Mucosa of gallbladder (tissue), 1 donor: ENCODE measurements around the gene ARID1A. TPM values are rescaled to one million over a fixed set of nuclear protein-coding genes. Genes with fewer than 3 reads are reported as not detected.
A peak's percentile ranks its signal among the peaks of the same experiment; 100 is the strongest.

Experiments
- DNase-seq: peaks from one replicate; pipeline ENCODE4 v3.0.0-alpha.2; 2020; ENCODE audit warnings: low spot score
- total RNA-seq: library from RNA; stranded (reverse); gene quantifications from one replicate; pipeline ENCODE4 v1.2.1, GENCODE V29; 2021
- donor health status: DM: no; HTN: no; CAD: no.

Gene ARID1A
- total RNA-seq, 1 donor from 2014 or later: 83.6 TPM

DNA sequence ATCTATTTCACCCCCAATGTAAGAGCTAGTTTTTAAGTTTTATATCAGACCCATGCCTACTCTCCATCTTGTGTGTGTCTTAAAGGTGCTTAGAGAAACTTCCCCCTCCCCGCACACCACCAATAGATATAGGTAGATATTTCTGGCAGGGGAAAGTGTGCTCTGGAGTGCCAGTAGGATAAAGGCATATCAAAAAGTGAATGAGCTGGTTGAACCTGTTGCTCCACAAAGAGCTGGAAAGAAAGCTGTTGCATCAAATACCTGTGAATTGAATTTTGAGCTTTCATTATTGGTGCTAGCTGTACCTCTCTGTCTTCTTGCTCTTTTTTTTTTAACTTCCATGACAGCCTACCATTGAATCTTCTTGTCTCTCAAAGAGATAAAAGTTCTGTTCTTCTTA lies 32.8 kb downstream of the ARID1A start:
- DNase-seq: no peak

DNA sequence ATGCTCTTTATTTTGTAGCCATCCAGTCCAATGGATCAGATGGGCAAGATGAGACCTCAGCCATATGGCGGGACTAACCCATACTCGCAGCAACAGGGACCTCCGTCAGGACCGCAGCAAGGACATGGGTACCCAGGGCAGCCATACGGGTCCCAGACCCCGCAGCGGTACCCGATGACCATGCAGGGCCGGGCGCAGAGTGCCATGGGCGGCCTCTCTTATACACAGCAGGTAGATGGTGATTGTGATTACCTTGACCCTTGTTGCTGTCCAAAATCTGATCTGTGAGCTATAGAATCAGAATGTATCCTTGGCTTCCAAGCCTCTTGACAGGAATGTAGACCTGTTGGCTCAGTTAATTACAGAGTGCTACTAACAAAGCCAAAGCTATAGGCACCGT lies 33.8 kb downstream of the ARID1A start:
- no peak for DNase-seq

GRCh38 chr1:26730695-26731094 lies 34.9 kb downstream of the ARID1A start:
- no peak for DNase-seq

GRCh38 chr1:26731233-26731902 lies 35.6 kb downstream of the ARID1A start:
- DNase-seq: no peak

DNA sequence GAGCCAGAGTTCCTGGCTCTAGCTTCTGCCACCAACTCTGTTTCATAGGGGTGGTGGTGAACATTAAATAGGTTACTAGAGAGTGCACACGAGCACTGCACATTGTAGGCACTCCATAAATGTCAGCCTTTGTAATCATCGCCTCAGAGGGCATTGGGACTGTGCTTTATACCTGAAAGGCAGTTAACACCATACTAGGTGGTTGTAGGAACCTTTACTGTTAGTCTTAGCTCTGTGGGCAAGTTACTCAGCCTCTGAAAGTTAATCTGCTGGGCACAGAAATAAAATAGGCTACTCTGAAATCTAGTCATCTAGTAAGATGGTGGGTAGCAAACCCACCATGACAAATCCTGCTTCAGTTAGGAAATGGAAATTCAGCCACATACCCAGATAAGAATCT lies 37.6 kb downstream of the ARID1A start:
- DNase-seq: no peak

GRCh38 chr1:26733982-26734381 lies 38.2 kb downstream of the ARID1A start:
- DNase-seq: no peak

- no peak for DNase-seq
Measured at GRCh38 chr1:26734501-26735058, 38.8 kb downstream of the ARID1A start.

DNA sequence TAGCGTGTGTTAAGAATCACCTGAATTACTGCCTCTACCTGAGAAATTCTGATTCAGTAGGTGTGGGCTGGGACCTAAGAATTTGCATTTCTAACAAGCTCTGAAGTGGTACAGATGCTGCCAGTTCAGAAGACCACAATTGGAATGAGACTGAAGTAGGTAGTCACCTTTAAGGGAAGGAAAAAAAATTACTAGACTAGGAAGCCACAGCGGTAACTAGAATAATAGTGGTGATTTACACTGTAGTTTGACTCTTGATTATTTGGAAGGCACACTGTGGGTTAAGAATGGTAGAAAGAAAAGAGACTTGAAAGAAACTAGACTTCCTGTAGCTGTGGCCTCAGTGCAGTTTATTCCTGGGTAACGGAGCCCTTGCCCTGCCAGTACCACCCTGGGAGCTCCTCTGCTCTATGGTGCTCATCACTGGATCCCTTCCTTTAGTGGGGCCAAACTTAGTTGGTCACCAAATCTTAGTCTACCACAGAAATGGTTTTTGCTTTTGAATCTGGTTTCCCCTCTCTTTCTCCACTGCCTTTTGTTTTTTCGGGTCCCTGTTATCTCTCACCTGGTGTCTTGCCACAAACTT lies 43.6 kb downstream of the ARID1A start:
- no peak for DNase-seq

GRCh38 chr1:26740023-26740634 lies 44.3 kb downstream of the ARID1A start:
- DNase-seq: no peak

GRCh38 chr1:26740952-26741351 lies 45.1 kb downstream of the ARID1A start:
- DNase-seq: no peak

GRCh38 chr1:26743426-26744059 lies 47.7 kb downstream of the ARID1A start:
- no peak for DNase-seq

GRCh38 chr1:26744075-26744959 lies 48.5 kb downstream of the ARID1A start:
- peak; percentile 82 for DNase-seq

DNA sequence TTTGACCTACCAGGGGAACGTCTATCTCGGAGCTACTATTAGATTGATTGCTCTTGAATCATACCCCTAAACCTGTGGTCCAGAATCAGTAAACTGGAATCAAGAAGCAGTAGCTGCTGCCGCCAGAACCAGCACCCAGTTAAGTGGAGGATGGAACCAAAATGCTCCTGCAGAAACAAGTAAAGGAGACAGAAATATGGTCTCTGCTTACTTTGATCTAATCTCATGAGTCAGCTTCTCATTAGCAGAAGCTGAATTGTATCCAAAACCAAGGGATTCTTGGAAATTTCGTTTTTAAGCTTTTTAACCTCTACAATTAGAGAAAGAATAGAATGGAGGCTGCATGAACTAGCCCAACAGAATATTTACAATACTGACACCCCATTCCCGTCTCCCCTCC lies 49.4 kb downstream of the ARID1A start:
- DNase-seq: no peak

- DNase-seq: no peak
Measured at GRCh38 chr1:26747048-26747447, 51.2 kb downstream of the ARID1A start.

DNA sequence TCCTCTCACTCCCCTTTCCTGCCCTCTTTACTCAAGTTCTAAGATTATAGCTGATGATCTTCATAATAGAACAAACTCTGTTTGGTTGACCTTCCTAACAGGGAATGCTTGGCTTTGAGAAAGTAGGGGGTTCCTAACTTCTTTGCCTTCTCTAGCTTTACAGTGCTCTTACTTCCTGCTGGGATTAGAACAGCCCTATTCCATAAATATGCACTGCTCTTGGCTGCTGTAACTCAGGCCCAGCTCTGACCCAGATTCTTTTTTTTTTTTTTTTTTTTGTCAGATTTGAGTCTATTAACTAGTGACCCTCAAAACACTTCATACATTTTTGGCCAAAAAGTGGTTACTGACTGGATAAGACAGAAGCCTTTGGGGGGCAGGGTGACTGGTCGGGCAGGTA lies 52.5 kb downstream of the ARID1A start:
- DNase-seq: no peak

DNA sequence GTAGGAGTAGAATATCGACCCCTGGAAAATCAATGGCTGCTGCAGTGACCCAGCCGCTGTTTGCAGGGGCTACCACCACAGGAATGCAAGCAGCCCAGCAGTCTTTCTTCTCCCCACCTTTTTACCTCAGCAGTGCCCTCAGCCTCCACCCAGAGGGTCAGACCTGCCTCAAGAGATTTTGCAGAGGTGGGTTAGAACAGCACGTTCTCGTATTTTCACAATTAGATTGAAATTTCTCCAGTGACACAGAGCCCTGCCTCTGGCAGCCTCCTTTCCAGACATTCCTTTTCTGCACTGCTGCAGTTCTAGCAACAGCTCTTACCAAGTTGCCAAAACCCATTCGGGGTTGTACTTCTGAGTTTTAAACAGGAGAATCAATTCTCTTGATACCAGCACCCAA lies 53.6 kb downstream of the ARID1A start:
- no peak for DNase-seq

GRCh38 chr1:26750428-26750827 lies 54.6 kb downstream of the ARID1A start:
- DNase-seq: no peak

DNA sequence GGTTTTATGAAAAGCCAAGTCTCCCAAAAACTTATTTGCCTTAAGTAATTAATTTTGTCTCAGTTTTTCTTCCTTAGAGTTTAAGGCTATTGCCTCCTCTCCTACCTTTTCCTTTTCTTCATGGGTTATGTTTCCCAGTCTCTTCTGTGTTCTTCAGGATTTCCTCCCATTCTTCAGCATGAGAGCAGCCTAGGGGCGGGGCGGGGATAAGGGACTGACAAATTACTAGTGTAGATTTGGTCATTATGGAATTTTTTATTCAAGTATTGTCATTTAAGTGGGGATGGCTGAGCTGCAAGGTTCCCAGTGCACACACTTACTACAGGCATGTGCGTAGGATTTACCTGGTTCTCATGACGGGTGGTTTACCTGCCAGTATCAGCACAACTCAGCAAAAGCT lies 56.7 kb downstream of the ARID1A start:
- no peak for DNase-seq

DNA sequence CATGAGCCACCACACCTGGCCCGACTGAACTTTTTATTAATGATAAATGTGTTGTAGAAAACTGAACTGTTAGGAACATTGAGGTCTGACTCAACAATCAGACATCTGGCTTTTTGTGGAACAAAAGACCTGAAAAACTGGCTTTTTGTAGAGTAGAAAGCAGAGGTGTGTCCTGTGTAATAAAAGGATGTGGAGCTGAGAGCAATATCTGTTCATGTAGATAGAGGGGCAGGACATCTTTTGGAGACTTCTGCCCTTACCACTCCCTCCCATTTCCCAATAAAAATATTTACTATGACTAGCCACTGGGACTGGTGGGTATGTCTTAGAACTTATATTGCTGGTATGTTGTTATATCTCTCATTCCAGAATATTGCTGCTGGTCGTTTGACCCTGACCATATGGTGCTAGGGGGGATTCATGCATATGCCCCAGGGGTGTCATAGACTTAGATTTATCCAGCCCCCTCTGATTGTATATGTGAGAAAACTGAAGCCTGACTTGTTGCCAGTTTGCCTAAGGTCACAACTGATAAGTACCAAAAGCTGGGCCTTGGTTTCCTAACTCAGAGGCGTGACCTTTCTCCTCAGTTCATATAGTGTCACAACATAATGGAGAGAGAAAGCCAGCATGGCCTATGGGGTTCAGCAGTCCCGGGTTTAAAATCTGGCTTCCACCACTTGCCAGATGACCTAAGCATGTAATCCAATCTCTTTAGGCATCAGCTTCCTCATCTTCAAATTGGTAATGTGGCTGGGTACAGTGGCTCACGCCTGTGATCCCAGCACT lies 58.5 kb downstream of the ARID1A start:
- no peak for DNase-seq

DNA sequence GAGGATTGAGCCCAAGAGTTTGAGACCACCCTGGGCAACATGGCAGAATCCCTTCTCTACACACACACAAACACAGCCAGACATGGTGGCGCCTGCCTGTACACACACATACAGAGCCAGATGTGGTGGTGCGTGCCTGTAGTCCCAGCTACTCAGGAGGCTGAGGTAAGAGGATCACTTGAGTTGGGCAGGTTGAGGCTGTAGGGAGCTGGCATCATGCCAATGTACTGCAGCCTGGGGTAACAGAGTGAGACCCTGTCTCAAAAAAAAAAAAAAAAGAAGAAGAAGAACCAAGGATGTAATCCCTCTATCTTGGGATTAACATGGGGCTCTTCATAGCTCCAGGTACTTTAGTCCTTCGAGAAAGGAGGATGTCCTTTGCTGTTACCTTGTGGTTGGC lies 62.5 kb downstream of the ARID1A start:
- no peak for DNase-seq

GRCh38 chr1:26759531-26759930 lies 63.7 kb downstream of the ARID1A start:
- no peak for DNase-seq
